ENCODE results near the gene MRGPRF. TPM values are rescaled to one million over a fixed set of nuclear protein-coding genes. Genes with fewer than 3 reads are reported as not detected.

The MRGPRF gene
- total RNA-seq, 1 experiment from 2014 or later = 0.35 TPM

DNA sequence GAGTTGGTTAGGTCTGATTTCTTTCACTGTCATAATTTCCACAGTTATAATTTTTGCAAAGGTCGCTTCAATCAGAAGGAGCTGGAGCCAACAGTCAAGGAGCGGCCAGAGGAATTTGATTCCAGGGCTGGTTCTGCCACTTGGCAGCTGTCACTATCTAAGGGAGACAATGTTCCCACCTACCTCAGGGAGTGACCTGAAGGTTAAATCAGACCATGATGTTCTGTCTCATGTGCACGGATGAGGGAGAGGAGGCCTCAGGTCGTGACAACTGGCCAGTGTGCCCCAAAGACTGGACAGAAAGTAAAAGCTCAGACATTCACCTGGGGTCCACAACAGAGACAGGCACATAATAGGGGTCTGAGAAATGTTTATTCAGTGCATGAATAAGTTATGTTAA lies 39.8 kb downstream of the MRGPRF start:
- Histone ChIP-seq H3K4me2 (no peak overlapping the region), H2AFZ (no peak overlapping the region), H3F3A (ENCODE audit: insufficient read depth, low read depth) (no peaks in the 10 kb centered on the region), H3K9me2 (ENCODE audit: insufficient read depth) (no peaks in the 10 kb centered on the region), H3K27ac (no peak overlapping the region), H3K4me1 (replicated peaks; ENCODE audit: insufficient read depth) (no peaks in the 10 kb centered on the region), H3K9me3 (ENCODE audit: insufficient read depth, low read depth) (no peaks in the 10 kb centered on the region; the same call in 1 of the 2 replicates), H4K20me1 (ENCODE audit: insufficient read depth) (0 out of 2 replicates have a peak, but pooled peaks cover 4% of the 10 kb centered on the region), H3K79me2 (ENCODE audit: low read depth) (no peaks in the 10 kb centered on the region), H3K27me3 (ENCODE audit: insufficient read depth, low read depth) (peaks cover 27% of the 10 kb centered on the region; the same call in 1 of the 2 replicates), H3K4me3 (no peak overlapping the region), H3K36me3 (ENCODE audit: low read depth) (no peaks in the 10 kb centered on the region)
- no peak for DNase-seq
- POLR2A ChIA-PET (ENCODE audit: unreplicated experiment) = no interaction called here
- no TSS peak for BruUV-seq (replicated peaks)
- CTCF ChIA-PET = interaction anchor here (0.6 kb wide), 1 partner anchor 48 kb away, joined by 4 read pairs; no protein-coding TSS in a partner anchor
- no peak for TF ChIP-seq EZH2 (IDR thresholded peaks at IDR 0.05; ENCODE audit: low read depth)
- TF ChIP-seq, protein P1, sequence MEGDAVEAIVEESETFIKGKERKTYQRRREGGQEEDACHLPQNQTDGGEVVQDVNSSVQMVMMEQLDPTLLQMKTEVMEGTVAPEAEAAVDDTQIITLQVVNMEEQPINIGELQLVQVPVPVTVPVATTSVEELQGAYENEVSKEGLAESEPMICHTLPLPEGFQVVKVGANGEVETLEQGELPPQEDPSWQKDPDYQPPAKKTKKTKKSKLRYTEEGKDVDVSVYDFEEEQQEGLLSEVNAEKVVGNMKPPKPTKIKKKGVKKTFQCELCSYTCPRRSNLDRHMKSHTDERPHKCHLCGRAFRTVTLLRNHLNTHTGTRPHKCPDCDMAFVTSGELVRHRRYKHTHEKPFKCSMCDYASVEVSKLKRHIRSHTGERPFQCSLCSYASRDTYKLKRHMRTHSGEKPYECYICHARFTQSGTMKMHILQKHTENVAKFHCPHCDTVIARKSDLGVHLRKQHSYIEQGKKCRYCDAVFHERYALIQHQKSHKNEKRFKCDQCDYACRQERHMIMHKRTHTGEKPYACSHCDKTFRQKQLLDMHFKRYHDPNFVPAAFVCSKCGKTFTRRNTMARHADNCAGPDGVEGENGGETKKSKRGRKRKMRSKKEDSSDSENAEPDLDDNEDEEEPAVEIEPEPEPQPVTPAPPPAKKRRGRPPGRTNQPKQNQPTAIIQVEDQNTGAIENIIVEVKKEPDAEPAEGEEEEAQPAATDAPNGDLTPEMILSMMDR (conservative IDR thresholded peaks at IDR 0.05) = no peak
- intact Hi-C loops (cut with micrococcal nuclease; ENCODE audit: unreplicated experiment) = no loop called here

DNA sequence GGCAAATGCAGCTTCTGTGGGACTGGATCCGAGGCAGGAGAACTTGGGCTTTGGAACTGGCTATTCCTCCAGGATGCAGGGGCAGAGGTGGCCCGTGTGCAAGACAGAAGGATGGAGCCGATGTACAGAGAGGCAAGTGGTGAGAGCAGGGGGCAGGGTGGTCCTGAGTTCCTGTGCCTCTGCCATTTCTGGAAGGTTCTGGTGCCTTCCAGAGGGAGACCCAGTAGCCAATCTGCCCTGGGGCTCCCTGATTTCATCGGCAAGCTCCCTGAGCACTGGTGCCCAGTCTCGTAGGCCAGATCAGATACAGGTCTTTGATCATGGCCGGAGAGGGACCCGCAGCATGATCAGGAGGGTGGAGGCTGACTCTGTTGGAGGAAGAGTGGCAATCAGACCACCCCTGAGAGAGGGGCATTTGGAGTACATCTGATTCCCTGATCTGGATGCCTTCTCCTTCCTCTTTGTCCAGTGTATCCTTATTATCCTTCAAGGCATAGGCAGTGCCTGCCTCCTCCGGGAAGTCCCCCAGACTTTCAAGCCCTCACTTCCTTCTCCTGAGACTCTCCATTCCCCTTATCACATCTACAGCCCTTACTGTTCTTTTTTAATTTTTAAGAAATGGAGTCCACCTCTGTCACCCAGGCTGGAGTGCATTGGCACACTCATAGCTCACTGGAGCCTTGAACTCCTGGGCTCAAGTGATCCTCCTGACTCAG lies 42.0 kb downstream of the MRGPRF start:
- H3K4me3 ChIP-seq = no peak overlapping the region
- no peak for DNase-seq
- H3K27ac ChIP-seq = no peak overlapping the region
- H3K36me3 ChIP-seq (ENCODE audit: low read depth) = no peaks in the 10 kb centered on the region
- no peak overlapping the region for H2AFZ ChIP-seq
- H3F3A ChIP-seq (ENCODE audit: insufficient read depth, low read depth) = no peaks in the 10 kb centered on the region
- H4K20me1 ChIP-seq (ENCODE audit: insufficient read depth) = 0 out of 2 replicates have a peak, but pooled peaks cover 2% of the 10 kb centered on the region
- CTCF ChIA-PET = no interaction called here
- POLR2A ChIA-PET (ENCODE audit: unreplicated experiment) = interaction anchor here (0.7 kb wide), 1 partner anchor 687 kb away, joined by 7 read pairs; no protein-coding TSS in a partner anchor
- H3K9me2 ChIP-seq (ENCODE audit: insufficient read depth) = no peaks in the 10 kb centered on the region
- H3K27me3 ChIP-seq (ENCODE audit: insufficient read depth, low read depth) = peaks cover 41% of the 10 kb centered on the region
- intact Hi-C loops (cut with micrococcal nuclease; ENCODE audit: unreplicated experiment) = no loop called here
- BruUV-seq (replicated peaks) = no TSS peak
- H3K4me1 ChIP-seq (replicated peaks; ENCODE audit: insufficient read depth) = no peaks in the 10 kb centered on the region
- no peaks in the 10 kb centered on the region for H3K79me2 ChIP-seq (ENCODE audit: low read depth)
- no peak overlapping the region for H3K4me2 ChIP-seq
- H3K9me3 ChIP-seq (ENCODE audit: insufficient read depth, low read depth) = no peaks in the 10 kb centered on the region; the same call in 1 of the 2 replicates
- TF ChIP-seq EZH2 (IDR thresholded peaks at IDR 0.05; ENCODE audit: low read depth) = no peak
- TF ChIP-seq, protein P1 (conservative IDR thresholded peaks at IDR 0.05) = no peak

DNA sequence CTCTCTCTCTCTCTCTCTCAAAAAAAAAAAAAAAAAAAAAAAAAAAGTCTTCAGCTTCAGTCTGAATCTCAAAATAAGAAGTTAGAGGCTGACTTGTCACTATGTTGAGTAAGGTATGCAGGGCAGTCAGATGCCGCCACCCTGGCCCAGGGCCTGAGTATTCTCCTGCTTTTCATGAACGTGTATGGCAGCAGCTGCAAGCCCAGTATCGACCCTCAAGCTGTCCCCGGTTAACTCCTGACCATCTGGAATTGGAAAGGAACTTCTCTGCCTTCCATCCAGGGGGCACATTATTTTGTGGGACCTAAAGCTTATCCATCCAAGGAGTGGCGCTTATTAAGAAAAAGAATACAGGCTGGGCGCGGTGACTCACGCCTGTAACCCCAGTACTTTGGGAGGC lies 43.7 kb downstream of the MRGPRF start:
- H3K9me2 ChIP-seq (ENCODE audit: insufficient read depth) = no peaks in the 10 kb centered on the region
- H3K4me3 ChIP-seq = no peak overlapping the region
- no peak overlapping the region for H3K4me2 ChIP-seq
- H3K9me3 ChIP-seq (ENCODE audit: insufficient read depth, low read depth) = no peaks in the 10 kb centered on the region
- H3K79me2 ChIP-seq (ENCODE audit: low read depth) = no peaks in the 10 kb centered on the region
- no TSS peak for BruUV-seq (replicated peaks)
- TF ChIP-seq, protein P1 (conservative IDR thresholded peaks at IDR 0.05) = no peak
- TF ChIP-seq EZH2 (IDR thresholded peaks at IDR 0.05; ENCODE audit: low read depth) = no peak
- no peaks in the 10 kb centered on the region for H3F3A ChIP-seq (ENCODE audit: insufficient read depth, low read depth)
- peaks cover 54% of the 10 kb centered on the region for H3K27me3 ChIP-seq (ENCODE audit: insufficient read depth, low read depth)
- no peaks in the 10 kb centered on the region for H3K4me1 ChIP-seq (replicated peaks; ENCODE audit: insufficient read depth)
- ChIA-PET POLR2A (ENCODE audit: unreplicated experiment) (no interaction called here), CTCF (interaction anchor here (0.6 kb wide), 1 partner anchor 122 kb away, joined by 12 read pairs; no protein-coding TSS in a partner anchor)
- no peak overlapping the region for H2AFZ ChIP-seq
- no peak for DNase-seq
- no peaks in the 10 kb centered on the region for H3K36me3 ChIP-seq (ENCODE audit: low read depth)
- no peaks in the 10 kb centered on the region for H4K20me1 ChIP-seq (ENCODE audit: insufficient read depth)
- H3K27ac ChIP-seq = no peak overlapping the region
- intact Hi-C loops (cut with micrococcal nuclease; ENCODE audit: unreplicated experiment) = no loop called here

Data from PC-9 (cell line).